IMR-90 (cell line): ENCODE measurements around the gene TM2D1. TPM values are rescaled to one million over a fixed set of nuclear protein-coding genes. Genes with fewer than 3 reads are reported as not detected.

Source experiments
- ATAC-seq: fragments of 200-7000 bp; cut with Tn5 transposase; 2 replicates; pipeline ENCODE4 v1.9.1; 2020; ENCODE audit warnings: low read depth, mild to moderate bottlenecking, moderate library complexity
- BruUV-seq: library from RNA; stranded (reverse); fragments of 400-500 nt; replicated peaks from 2 replicates; lab custom pipeline; 2021; lab: Mats Ljungman, UMichigan
- CTCF ChIA-PET: fragments of 300-600 bp; formaldehyde crosslinking; extraction: SDS; loops from one replicate; lab custom pipeline; 2021; ENCODE audit warnings: antibody characterized with exemption; lab: Yijun Ruan, JAX
- POLR2A ChIA-PET: fragments of 300-600 bp; sonication (Branson Sonifier 250); formaldehyde crosslinking; loops from one replicate; lab custom pipeline; 2022; ENCODE audit warnings: antibody characterized with exemption; ENCODE audit not compliant: unreplicated experiment; lab: Charles Lee
- DNase-seq: peaks from one replicate; pipeline ENCODE4 v3.0.0; 2013
- H2AFZ ChIP-seq: replicated peaks from 2 replicates; pipeline ENCODE3; 2013; ENCODE audit warnings: low read length, mild to moderate bottlenecking; ENCODE audit not compliant: poor library complexity
- H2AK5ac ChIP-seq: 2 replicates; pipeline ENCODE4 v1.6.1; 2013; ENCODE audit warnings: low read depth, low read length, inconsistent platforms
- H2AK9ac ChIP-seq: replicated peaks from 2 replicates; pipeline ENCODE3; 2013; ENCODE audit warnings: mild to moderate bottlenecking, low read depth, low read length, moderate library complexity; ENCODE audit not compliant: poor library complexity
- H2BK120ac ChIP-seq: 2 replicates; pipeline ENCODE4 v1.6.1; 2013; ENCODE audit warnings: low read depth, low read length, inconsistent platforms
- H2BK15ac ChIP-seq: 3 replicates; pipeline ENCODE4 v1.6.1; 2013; ENCODE audit warnings: low read depth, low read length, inconsistent platforms
- H2BK20ac ChIP-seq: 2 replicates; pipeline ENCODE4 v1.6.1; 2013; ENCODE audit warnings: low read depth, mild to moderate bottlenecking, inconsistent platforms, low read length, moderate library complexity
- H2BK5ac ChIP-seq: 2 replicates; pipeline ENCODE4 v1.6.1; 2013; ENCODE audit warnings: mild to moderate bottlenecking, low read depth, low read length, inconsistent platforms; ENCODE audit not compliant: poor library complexity, severe bottlenecking
- H3K14ac ChIP-seq: replicated peaks from 2 replicates; pipeline ENCODE4 v1.6.1; 2013; ENCODE audit warnings: low read depth, low read length, inconsistent platforms
- H3K18ac ChIP-seq: 2 replicates; pipeline ENCODE4 v1.6.1; 2013; ENCODE audit warnings: low read depth, low read length, control low read depth
- H3K23ac ChIP-seq: 2 replicates; pipeline ENCODE4 v1.6.1; 2013; ENCODE audit warnings: low read depth, low read length, inconsistent platforms
- H3K27ac ChIP-seq: 2 replicates; pipeline ENCODE4 v1.5.1; 2013; ENCODE audit warnings: mild to moderate bottlenecking, control low read depth, low read length; ENCODE audit not compliant: insufficient read depth
- H3K27me3 ChIP-seq: 2 replicates; pipeline ENCODE4 v1.6.1; 2013; ENCODE audit warnings: low read length; ENCODE audit not compliant: control insufficient read depth, insufficient read depth
- H3K36me3 ChIP-seq: 2 replicates; pipeline ENCODE4 v1.6.1; 2013; ENCODE audit warnings: low read length, mixed read lengths; ENCODE audit not compliant: control insufficient read depth, insufficient read depth
- H3K4ac ChIP-seq: 2 replicates; pipeline ENCODE4 v1.6.1; 2013; ENCODE audit warnings: low read depth, low read length, inconsistent platforms
- H3K4me1 ChIP-seq: 2 replicates; pipeline ENCODE4 v1.6.1; 2013; ENCODE audit warnings: low read length, mixed read lengths; ENCODE audit not compliant: control insufficient read depth, insufficient read depth
- H3K4me2 ChIP-seq: 2 replicates; pipeline ENCODE4 v1.6.1; 2013; ENCODE audit warnings: low read depth, mild to moderate bottlenecking, control low read depth, low read length, moderate library complexity
- H3K4me3 ChIP-seq: 2 replicates; pipeline ENCODE4 v1.5.1; 2013; ENCODE audit warnings: low read depth, mild to moderate bottlenecking, control low read depth, low read length, moderate library complexity; ENCODE audit not compliant: insufficient read depth
- H3K56ac ChIP-seq: 2 replicates; pipeline ENCODE4 v1.6.1; 2013; ENCODE audit warnings: low read length, inconsistent platforms; ENCODE audit not compliant: insufficient read depth; ENCODE audit errors: extremely low read depth
- H3K79me1 ChIP-seq, 2 experiments: 2 replicates each; pipeline ENCODE4 v1.6.1; 2013; ENCODE audit warnings: low read length in 2 of 2, inconsistent platforms in 1 of 2, low read depth in 1 of 2
- H3K9ac ChIP-seq: 2 replicates; pipeline ENCODE4 v1.6.1; 2013; ENCODE audit warnings: low read depth, low read length, control low read depth
- H3K9me1 ChIP-seq: 2 replicates; pipeline ENCODE4 v1.6.1; 2013; ENCODE audit warnings: low read length, inconsistent platforms; ENCODE audit not compliant: insufficient read depth
- H3K9me3 ChIP-seq: 2 replicates; pipeline ENCODE4 v1.6.1; 2013; ENCODE audit warnings: low read length; ENCODE audit not compliant: control insufficient read depth, insufficient read depth
- H4K20me1 ChIP-seq: 2 replicates; pipeline ENCODE4 v1.6.1; 2013; ENCODE audit warnings: low read length, inconsistent platforms; ENCODE audit not compliant: insufficient read depth
- H4K5ac ChIP-seq: 2 replicates; pipeline ENCODE4 v1.6.1; 2013; ENCODE audit warnings: mild to moderate bottlenecking, low read depth, low read length, control low read depth
- H4K8ac ChIP-seq, 2 experiments: 2 replicates each; pipeline ENCODE4 v1.6.1; 2013; ENCODE audit warnings: low read depth in 2 of 2, low read length in 2 of 2, control low read depth in 1 of 2, inconsistent platforms in 1 of 2
- H4K91ac ChIP-seq: 2 replicates; pipeline ENCODE4 v1.6.1; 2013; ENCODE audit warnings: low read depth, low read length, inconsistent platforms; ENCODE audit not compliant: insufficient read depth
- CTCF ChIP-seq: conservative IDR thresholded peaks from 2 replicates; pipeline ENCODE4 v1.5.1; 2012; ENCODE audit warnings: mild to moderate bottlenecking, low read depth, low read length, improper control_type of control experiment
- RFX5 ChIP-seq: IDR thresholded peaks from 2 replicates; pipeline ENCODE4 v1.8.0; 2012; ENCODE audit warnings: low read depth, mild to moderate bottlenecking, low read length, moderate library complexity
- WGBS, 2 experiments: methylation state at CpG; one replicate each; pipeline versions ENCODE4 v1.1.5 to v1.1.7; 2013; ENCODE audit warnings: missing lambda C conversion rate in 2 of 2; ENCODE audit not compliant: insufficient read length in 1 of 2; ENCODE audit errors: extremely low coverage in 2 of 2; 5-methylcytosine and 5-hydroxymethylcytosine counted together
- dilution Hi-C: fragments of 300-500 bp; cut with HindIII; formaldehyde crosslinking; loops from one replicate; pipeline ENCODE4 v1.14.3; 2018; ENCODE audit warnings: low sequenced_read_pairs; ENCODE audit not compliant: unreplicated experiment
- in situ Hi-C: fragments of 300-500 bp; cut with MboI; formaldehyde crosslinking; loops from 3 replicates; pipeline ENCODE4 v1.14.3; 2019; ENCODE audit warnings: low sequenced_read_pairs, inconsistent platforms, mixed read lengths
- intact Hi-C: fragments of 100-400 bp; cut with micrococcal nuclease; formaldehyde crosslinking; loops from 2 replicates; pipeline ENCODE4 v1.10.0; 2022
- polyA plus RNA-seq, 3 experiments: library from polyadenylated mRNA; depleted of rRNA; stranded (reverse); fragments of >200 nt; gene quantifications; 2 replicates each; pipeline ENCODE4 v1.2.3, GENCODE V29; 2012; ENCODE audit warnings: low replicate concordance in 1 of 3
- total RNA-seq: library from RNA; depleted of rRNA; stranded (reverse); fragments of >200 nt; gene quantifications from 2 replicates; pipeline ENCODE4 v1.2.3, GENCODE V29; 2012

The TM2D1 gene
- total and polyA plus RNA-seq, 2 of the 4 experiments (the other 2 are of a cell fraction): 14.3 to 32.7 TPM

- H3K27ac ChIP-seq: no peak overlapping the region
- H2AFZ ChIP-seq: no peak overlapping the region
- no peaks in the 10 kb centered on the region for H3K4me1 ChIP-seq
- H3K9me3 ChIP-seq: no peaks in the 10 kb centered on the region
- BruUV-seq: no TSS peak
- H2AK5ac ChIP-seq: no peak overlapping the region
- H3K23ac ChIP-seq: no peak overlapping the region
- no peak overlapping the region for H2BK20ac ChIP-seq
- H3K27me3 ChIP-seq: no peaks in the 10 kb centered on the region
- intact Hi-C loops (no loop called here), dilution Hi-C loops (no loop called here), in situ Hi-C loops (no loop called here)
- H3K4me3 ChIP-seq: no peak overlapping the region
- H3K79me1 ChIP-seq: no peaks in the 10 kb centered on the region
- no peak overlapping the region for H4K5ac ChIP-seq
- WGBS, 2 experiments: 59 to 83% methylated on average over 1 to 3 of the region's 4 CpGs
- H3K36me3 ChIP-seq: no peaks in the 10 kb centered on the region
- no peak overlapping the region for H3K14ac ChIP-seq
- no peak overlapping the region for H3K9ac ChIP-seq
- H2BK15ac ChIP-seq: no peak overlapping the region
- CTCF ChIA-PET: no interaction called here
- H2AK9ac ChIP-seq: no peak overlapping the region
- H3K56ac ChIP-seq: no peak overlapping the region
- POLR2A ChIA-PET: no interaction called here
- DNase-seq (no peak), ATAC-seq (no peak)
- TF ChIP-seq CTCF (no peak), RFX5 (no peak)
- no peaks in the 10 kb centered on the region for H4K20me1 ChIP-seq
- H4K8ac ChIP-seq: no peak overlapping the region
- H2BK120ac ChIP-seq: no peak overlapping the region
- no peak overlapping the region for H3K18ac ChIP-seq
- no peak overlapping the region for H3K4me2 ChIP-seq
- no peak overlapping the region for H4K91ac ChIP-seq
- no peaks in the 10 kb centered on the region for H3K9me1 ChIP-seq
- H2BK5ac ChIP-seq: no peak overlapping the region
- H3K4ac ChIP-seq: no peak overlapping the region
Observed at GRCh38 chr1:61644303-61644702, 80.6 kb downstream of the TM2D1 start.
